ENCODE data around the gene TSNAX. TPM values are rescaled to one million over a fixed set of nuclear protein-coding genes. Genes with fewer than 3 reads are reported as not detected.

The TSNAX gene
- total RNA-seq, 2 experiments from 2014 or later, result 37.6 to 38.0 TPM

DNA sequence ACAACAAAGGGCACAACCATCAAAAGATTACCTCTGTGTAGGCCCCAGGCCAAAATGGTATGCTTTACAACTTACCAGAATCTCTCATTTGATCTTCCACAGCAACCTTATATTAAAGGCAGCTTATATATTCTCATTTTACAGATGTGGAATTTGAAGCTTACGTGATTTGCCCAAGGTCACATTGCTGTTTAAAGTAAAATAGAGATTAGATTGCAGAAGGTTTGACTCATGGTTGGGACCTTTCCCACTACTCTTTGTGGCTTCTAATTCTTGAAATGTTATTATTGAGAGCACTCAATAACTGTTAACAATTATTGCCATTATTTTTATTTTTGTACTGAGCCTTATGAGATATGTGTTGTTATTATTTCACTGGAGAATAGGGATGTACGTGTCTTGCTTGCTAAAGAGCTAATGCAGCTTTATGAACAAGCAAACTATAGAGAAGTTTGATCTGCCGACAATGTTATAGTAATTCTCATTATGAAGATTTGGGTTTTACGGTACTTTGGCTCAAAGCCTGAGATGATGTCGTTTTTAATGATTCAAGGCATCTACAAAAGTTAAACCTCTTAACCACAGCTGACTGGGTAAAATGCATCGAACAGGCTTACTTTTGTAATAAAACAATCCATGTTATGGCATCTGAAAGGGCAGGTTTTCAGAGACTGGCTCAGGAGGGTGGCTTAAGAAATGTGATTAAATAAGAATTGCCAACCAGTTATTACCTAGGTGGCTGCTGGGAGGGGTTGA, 43.3 kb upstream of the TSNAX start:
- no peak for TF ChIP-seq CTCF (IDR thresholded peaks at IDR 0.05)
- Mint-ChIP-seq H3K9me3 (no peaks in the 10 kb centered on the region), H3K27ac (no peak overlapping the region), H3K4me3 (no peak overlapping the region), H3K4me1 (ENCODE audit: low read depth) (no peaks in the 10 kb centered on the region), H3K27me3 (peaks cover 25% of the 10 kb centered on the region), H3K36me3 (ENCODE audit: low read depth) (no peaks in the 10 kb centered on the region)
- POLR2A ChIA-PET, result no interaction called here
- no peak for ATAC-seq
- intact Hi-C loops (cut with micrococcal nuclease), result no loop called here
- CTCF ChIA-PET, result interaction anchor here (1.4 kb wide), 1 partner anchor 13 kb away, joined by 3 read pairs; no protein-coding TSS in a partner anchor
- DNase-seq, result no peak

GRCh38 chr1:231487019-231487418, 41.5 kb upstream of the TSNAX start:
- H3K4me1 Mint-ChIP-seq (ENCODE audit: low read depth), result no peaks in the 10 kb centered on the region
- no peak overlapping the region for H3K27ac Mint-ChIP-seq
- intact Hi-C loops (cut with micrococcal nuclease), result no loop called here
- DNase-seq (no peak), ATAC-seq (no peak)
- no peaks in the 10 kb centered on the region for H3K9me3 Mint-ChIP-seq
- POLR2A ChIA-PET, result no interaction called here
- H3K27me3 Mint-ChIP-seq, result peaks cover 20% of the 10 kb centered on the region
- TF ChIP-seq CTCF (IDR thresholded peaks at IDR 0.05), result no peak
- CTCF ChIA-PET, result interaction anchor here (1.0 kb wide), 1 partner anchor 130 kb away, joined by 3 read pairs; no protein-coding TSS in a partner anchor
- H3K36me3 Mint-ChIP-seq (ENCODE audit: low read depth), result no peaks in the 10 kb centered on the region
- H3K4me3 Mint-ChIP-seq, result no peak overlapping the region

GRCh38 chr1:231487910-231488309, 40.6 kb upstream of the TSNAX start:
- intact Hi-C loops (cut with micrococcal nuclease), result no loop called here
- POLR2A ChIA-PET, result no interaction called here
- Mint-ChIP-seq H3K4me1 (ENCODE audit: low read depth) (no peaks in the 10 kb centered on the region), H3K27ac (no peak overlapping the region), H3K36me3 (ENCODE audit: low read depth) (no peaks in the 10 kb centered on the region), H3K4me3 (no peak overlapping the region), H3K27me3 (peaks cover 19% of the 10 kb centered on the region), H3K9me3 (no peaks in the 10 kb centered on the region)
- no peak for TF ChIP-seq CTCF (IDR thresholded peaks at IDR 0.05)
- DNase-seq (no peak), ATAC-seq (no peak)
- CTCF ChIA-PET, result interaction anchor here (1.0 kb wide), 1 partner anchor 131 kb away, joined by 3 read pairs; no protein-coding TSS in a partner anchor

- Mint-ChIP-seq H3K27ac (peak overlapping the region; percentile 16), H3K4me3 (no peak overlapping the region), H3K36me3 (ENCODE audit: low read depth) (peaks cover 3% of the 10 kb centered on the region), H3K27me3 (peaks cover 8% of the 10 kb centered on the region), H3K9me3 (peaks cover 5% of the 10 kb centered on the region), H3K4me1 (ENCODE audit: low read depth) (peaks cover 5% of the 10 kb centered on the region)
- CTCF ChIA-PET, result no interaction called here
- no peak for TF ChIP-seq CTCF (IDR thresholded peaks at IDR 0.05)
- DNase-seq (no peak), ATAC-seq (peak; percentile 60)
- intact Hi-C loops (cut with micrococcal nuclease), result no loop called here
- POLR2A ChIA-PET, result interaction anchor here (0.6 kb wide), 1 partner anchor 132 kb away, joined by 3 read pairs; no protein-coding TSS in a partner anchor
These were observed 34.9 kb upstream of the TSNAX start for GRCh38 chr1:231493421-231494185.
